Right atrium auricular region (tissue), 2 donors: Measurements from ENCODE around the gene FKBP2. TPM values are rescaled to one million over a fixed set of nuclear protein-coding genes. Genes with fewer than 3 reads are reported as not detected.
"Not testable (repeated sequence)": the region's sequence is repeated elsewhere in the genome, so short reads cannot be mapped to it uniquely, and the experiment has no call there.

Experiments used
- DNase-seq: peaks from one replicate; pipeline ENCODE4 v3.0.0-alpha.2; 2019; ENCODE audit warnings: low spot score
- H3K27ac ChIP-seq, 2 donors: fragments of 200-600 bp; sonication (generic); 1 replicate in 1 of 2; 2 replicates in 1 of 2; pipeline ENCODE4 v1.5.1; 2016 to 2019
- H3K27me3 ChIP-seq, 2 donors: fragments of 200-600 bp; sonication (generic); one replicate each; pipeline versions ENCODE4 v1.5.1 to v1.6.0; 2017 to 2019
- H3K36me3 ChIP-seq: fragments of 200-600 bp; sonication (generic); one replicate; pipeline ENCODE4 v1.5.1; 2016
- H3K4me1 ChIP-seq, 2 donors: fragments of 200-600 bp; sonication (generic); one replicate each; pipeline versions ENCODE4 v1.5.1 to v1.6.0; 2017 to 2019
- H3K4me3 ChIP-seq, 2 donors: fragments of 200-600 bp; sonication (generic); 1 replicate in 1 of 2; 2 replicates in 1 of 2; pipeline ENCODE4 v1.5.1; 2017 to 2019; ENCODE audit warnings: mild to moderate bottlenecking in 1 of 2, moderate library complexity in 1 of 2
- H3K9me3 ChIP-seq, 2 donors: fragments of 200-600 bp; sonication (generic); one replicate each; pipeline ENCODE4 v1.5.1; 2019
- total RNA-seq, 2 donors: library from RNA; depleted of rRNA; stranded (reverse); fragments of >200 nt; gene quantifications; one replicate each; pipeline ENCODE4 v1.1.0, GENCODE V29; 2016
- TF ChIP-seq, protein P1 (sequence below), 2 donors: fragments of 200-600 bp; sonication (generic); IDR thresholded peaks; one replicate each; pipeline ENCODE4 v1.5.1; 2019; ENCODE audit warnings: antibody characterized with exemption in 2 of 2

FKBP2 gene
- total RNA-seq, 2 donors from 2014 or later = 59.1 to 83.4 TPM

DNA sequence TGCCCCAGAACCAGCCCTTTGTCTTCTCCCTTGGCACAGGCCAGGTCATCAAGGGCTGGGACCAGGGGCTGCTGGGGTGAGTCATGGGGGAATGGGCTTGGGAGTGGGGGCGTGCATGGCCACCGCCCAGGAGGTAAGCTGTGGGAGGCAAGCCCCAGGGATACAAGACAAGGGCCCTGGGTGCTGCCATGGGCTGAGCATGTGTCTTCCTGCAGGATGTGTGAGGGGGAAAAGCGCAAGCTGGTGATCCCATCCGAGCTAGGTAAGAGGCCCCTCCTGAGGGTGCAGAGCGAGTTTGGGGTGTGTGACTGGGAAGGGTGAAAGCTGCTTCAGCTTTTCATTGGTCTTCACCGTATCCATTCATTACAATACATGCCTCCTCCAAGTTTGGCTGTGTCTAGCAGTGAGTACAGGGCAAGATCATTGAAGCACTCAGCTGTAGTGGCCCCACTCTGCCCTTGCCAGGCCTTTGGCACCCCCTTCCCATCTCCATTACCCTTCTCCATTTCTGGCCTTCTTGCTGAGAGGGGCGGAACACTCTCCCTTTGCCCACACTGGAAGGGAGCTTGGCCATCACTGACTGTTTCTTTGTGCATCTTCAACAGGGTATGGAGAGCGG lies 2.5 kb downstream of the FKBP2 start:
- no peak for DNase-seq
- H3K27ac ChIP-seq = peak overlapping the region in 1 of 2 donors; percentile 97
- H3K27me3 ChIP-seq = no peaks in the 10 kb centered on the region
- peaks cover 0 to 54% of the 10 kb centered on the region in 2 donors for H3K4me1 ChIP-seq
- no peaks in the 10 kb centered on the region for H3K9me3 ChIP-seq
- H3K36me3 ChIP-seq = peaks cover 10% of the 10 kb centered on the region
- TF ChIP-seq, protein P1, sequence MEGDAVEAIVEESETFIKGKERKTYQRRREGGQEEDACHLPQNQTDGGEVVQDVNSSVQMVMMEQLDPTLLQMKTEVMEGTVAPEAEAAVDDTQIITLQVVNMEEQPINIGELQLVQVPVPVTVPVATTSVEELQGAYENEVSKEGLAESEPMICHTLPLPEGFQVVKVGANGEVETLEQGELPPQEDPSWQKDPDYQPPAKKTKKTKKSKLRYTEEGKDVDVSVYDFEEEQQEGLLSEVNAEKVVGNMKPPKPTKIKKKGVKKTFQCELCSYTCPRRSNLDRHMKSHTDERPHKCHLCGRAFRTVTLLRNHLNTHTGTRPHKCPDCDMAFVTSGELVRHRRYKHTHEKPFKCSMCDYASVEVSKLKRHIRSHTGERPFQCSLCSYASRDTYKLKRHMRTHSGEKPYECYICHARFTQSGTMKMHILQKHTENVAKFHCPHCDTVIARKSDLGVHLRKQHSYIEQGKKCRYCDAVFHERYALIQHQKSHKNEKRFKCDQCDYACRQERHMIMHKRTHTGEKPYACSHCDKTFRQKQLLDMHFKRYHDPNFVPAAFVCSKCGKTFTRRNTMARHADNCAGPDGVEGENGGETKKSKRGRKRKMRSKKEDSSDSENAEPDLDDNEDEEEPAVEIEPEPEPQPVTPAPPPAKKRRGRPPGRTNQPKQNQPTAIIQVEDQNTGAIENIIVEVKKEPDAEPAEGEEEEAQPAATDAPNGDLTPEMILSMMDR (IDR thresholded peaks at IDR 0.05) = no peak
- no peak overlapping the region for H3K4me3 ChIP-seq

DNA sequence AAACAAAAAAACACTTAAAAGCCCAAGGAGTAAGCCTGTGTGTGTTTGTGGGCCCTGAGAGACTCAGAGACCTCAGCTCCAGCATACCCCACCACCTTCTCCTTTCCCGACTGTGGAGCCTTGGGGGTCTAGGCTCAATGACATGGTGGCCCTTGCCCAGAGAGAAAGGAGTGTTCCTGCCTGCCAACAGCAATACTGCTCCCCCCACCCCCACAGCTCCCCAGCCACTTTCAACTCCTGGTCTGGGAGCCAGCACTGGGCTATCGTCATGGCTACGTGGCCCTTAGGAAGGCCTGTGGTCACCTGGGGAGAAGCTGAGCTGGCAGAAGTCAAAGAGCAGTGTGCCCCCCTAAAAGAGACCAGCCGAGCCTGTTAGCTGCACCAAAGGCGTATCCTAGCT lies 3.2 kb downstream of the FKBP2 start:
- Histone ChIP-seq H3K4me3 (no peak overlapping the region), H3K4me1 (peaks cover 0 to 54% of the 10 kb centered on the region in 2 donors), H3K27me3 (no peaks in the 10 kb centered on the region), H3K36me3 (peaks cover 10% of the 10 kb centered on the region), H3K27ac (no peak overlapping the region), H3K9me3 (no peaks in the 10 kb centered on the region)
- DNase-seq = no peak
- TF ChIP-seq, protein P1 (IDR thresholded peaks at IDR 0.05) = no peak

DNA sequence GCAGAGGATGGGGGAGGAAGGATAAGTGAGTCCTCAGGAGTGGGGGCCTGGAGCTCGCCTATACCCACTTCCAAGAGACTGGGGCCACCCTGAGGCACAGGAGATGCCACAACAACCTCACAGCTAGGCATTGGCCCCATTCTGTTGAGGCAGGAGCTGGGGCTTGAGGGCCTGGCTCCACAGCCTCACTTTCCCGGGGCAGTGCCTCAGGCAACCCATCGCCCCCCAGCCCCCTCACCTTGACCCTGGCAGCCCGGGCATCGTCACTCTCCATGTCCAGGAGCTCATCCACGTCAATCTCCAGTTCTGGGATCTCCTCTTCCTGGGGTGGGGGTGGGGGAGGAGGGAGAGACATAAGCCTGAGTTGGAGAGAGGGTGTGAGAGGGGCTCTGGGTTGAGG lies 4.1 kb downstream of the FKBP2 start:
- TF ChIP-seq, protein P1 (IDR thresholded peaks at IDR 0.05) = no peak
- H3K27ac ChIP-seq = peak overlapping the region; percentile 88 to 91
- H3K4me1 ChIP-seq = peaks cover 0 to 51% of the 10 kb centered on the region in 2 donors
- no peaks in the 10 kb centered on the region for H3K9me3 ChIP-seq
- no peaks in the 10 kb centered on the region for H3K27me3 ChIP-seq
- peaks cover 10% of the 10 kb centered on the region for H3K36me3 ChIP-seq
- H3K4me3 ChIP-seq = peak overlapping the region; percentile 74 to 82
- no peak for DNase-seq

DNA sequence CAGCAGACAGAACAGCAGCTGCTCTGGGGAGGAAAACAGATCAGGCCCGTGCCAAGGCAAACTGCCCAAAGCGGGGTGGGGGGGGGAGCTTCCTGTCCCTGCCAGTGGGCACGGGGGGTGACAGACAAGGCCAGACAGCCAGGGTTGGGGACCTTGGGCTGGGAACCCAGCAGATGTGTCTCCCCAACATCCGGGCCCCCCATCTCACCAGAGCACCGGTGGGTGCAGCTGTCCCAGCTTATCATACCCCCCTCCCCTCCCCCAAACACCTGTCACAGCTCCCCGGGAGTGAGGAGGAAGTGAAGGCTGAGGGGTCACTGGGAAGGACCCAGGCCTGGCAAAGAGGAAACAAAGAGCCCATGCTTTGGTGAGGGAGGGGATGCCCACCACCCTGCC lies 4.5 kb downstream of the FKBP2 start:
- Histone ChIP-seq H3K36me3 (peaks cover 10% of the 10 kb centered on the region), H3K4me3 (peak overlapping the region; percentile 74 to 82), H3K9me3 (no peaks in the 10 kb centered on the region), H3K4me1 (peaks cover 0 to 47% of the 10 kb centered on the region in 2 donors), H3K27me3 (no peaks in the 10 kb centered on the region), H3K27ac (peak overlapping the region; percentile 88 to 91)
- TF ChIP-seq, protein P1 (IDR thresholded peaks at IDR 0.05) = no peak
- no peak for DNase-seq

DNA sequence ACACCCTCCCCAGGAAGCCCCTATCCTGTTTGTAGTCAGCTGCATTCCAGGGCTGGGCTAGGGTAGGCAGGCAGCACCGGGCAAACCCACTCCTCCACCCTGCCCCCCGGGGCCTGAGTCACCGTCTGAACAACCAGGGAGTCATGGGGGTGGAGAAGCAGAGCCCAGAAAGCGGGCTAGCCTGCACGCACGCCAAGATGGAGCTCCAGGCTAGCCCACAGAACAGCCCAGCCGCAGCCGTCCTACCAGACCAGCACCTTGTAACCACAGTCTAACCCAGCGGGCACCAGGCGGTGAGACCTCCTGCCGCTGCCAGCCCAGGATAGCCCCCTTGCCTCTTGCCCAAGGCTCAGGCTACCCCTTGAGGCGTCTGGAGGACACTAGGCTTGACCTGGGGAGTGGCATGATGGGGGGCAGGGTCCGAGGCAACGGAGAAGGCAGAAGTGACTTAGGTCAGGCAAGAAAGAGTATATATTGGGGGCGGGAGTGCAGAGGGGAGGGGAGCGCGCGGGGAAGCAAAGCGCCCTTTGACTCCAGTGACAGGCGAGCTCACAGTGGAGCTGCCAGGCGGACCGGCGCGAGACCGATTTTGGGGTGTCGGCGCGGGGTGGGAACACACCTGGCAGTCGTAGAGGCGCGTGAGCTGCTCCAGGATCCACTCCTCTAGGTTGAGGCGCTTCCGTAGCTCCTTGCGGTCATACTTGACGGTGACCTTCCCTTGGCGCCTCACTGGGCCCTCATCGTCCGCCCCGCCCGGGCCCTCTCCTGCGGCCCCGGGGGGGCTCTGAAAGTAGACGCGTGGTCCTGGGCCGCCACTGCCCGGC lies 5.1 kb downstream of the FKBP2 start:
- no peaks in the 10 kb centered on the region for H3K27me3 ChIP-seq
- TF ChIP-seq, protein P1 (IDR thresholded peaks at IDR 0.05) = no peak
- peaks cover 0 to 51% of the 10 kb centered on the region in 2 donors for H3K4me1 ChIP-seq
- peak overlapping the region; percentile 74 to 82 for H3K4me3 ChIP-seq
- H3K27ac ChIP-seq = peak overlapping the region; percentile 88 to 91
- peak; percentile 88 for DNase-seq
- no peaks in the 10 kb centered on the region for H3K9me3 ChIP-seq
- H3K36me3 ChIP-seq = peaks cover 10% of the 10 kb centered on the region

DNA sequence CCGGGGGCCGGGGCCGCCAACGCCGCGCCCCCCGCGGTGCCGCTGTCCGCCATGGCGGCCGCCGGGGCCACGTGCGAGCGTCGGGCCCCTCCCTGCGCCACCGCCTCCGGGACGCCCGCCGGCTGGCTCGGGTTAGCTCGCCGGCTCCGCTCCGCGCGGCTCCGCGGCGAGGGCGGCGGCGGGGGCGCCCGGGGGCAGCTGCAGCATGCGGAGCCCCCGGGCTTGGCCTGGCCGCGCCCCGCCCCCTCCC lies 5.7 kb downstream of the FKBP2 start:
- H3K4me3 ChIP-seq = peak overlapping the region; percentile 74 to 82
- H3K36me3 ChIP-seq = peaks cover 10% of the 10 kb centered on the region
- not testable (repeated sequence) for H3K27me3 ChIP-seq, H3K9me3 ChIP-seq, DNase-seq
- peaks cover 0 to 52% of the 10 kb centered on the region in 2 donors for H3K4me1 ChIP-seq
- peak overlapping the region; percentile 88 to 95 for H3K27ac ChIP-seq
